Measurements from ENCODE around the gene SNX19. TPM values are rescaled to one million over a fixed set of nuclear protein-coding genes. Genes with fewer than 3 reads are reported as not detected.

The SNX19 gene
- total and polyA plus RNA-seq, 2 donors, result 37.8 to 54.8 TPM

- H3K4me3 ChIP-seq (ENCODE audit: low read depth, low read length), result no peak overlapping the region
- H3K36me3 ChIP-seq (ENCODE audit: insufficient read depth), result no peaks in the 10 kb centered on the region
- no peak for DNase-seq (ENCODE audit: extremely low spot score)
- no peak overlapping the region for H3K27ac ChIP-seq (ENCODE audit: low read depth)
- no peaks in the 10 kb centered on the region for H3K4me1 ChIP-seq (ENCODE audit: insufficient read depth)
These were observed 79.1 kb downstream of the SNX19 start for GRCh38 chr11:130837194-130837593.

- Histone ChIP-seq H3K4me3 (ENCODE audit: low read depth, low read length) (no peak overlapping the region), H3K36me3 (ENCODE audit: insufficient read depth) (no peaks in the 10 kb centered on the region), H3K4me1 (ENCODE audit: insufficient read depth) (no peaks in the 10 kb centered on the region), H3K27ac (ENCODE audit: low read depth) (no peak overlapping the region)
- no peak for DNase-seq (ENCODE audit: extremely low spot score)
These were observed 81.4 kb downstream of the SNX19 start for GRCh38 chr11:130834886-130835285.

GRCh38 chr11:130832566-130833425, 83.5 kb downstream of the SNX19 start:
- DNase-seq (ENCODE audit: extremely low spot score), result no peak
- Histone ChIP-seq H3K36me3 (ENCODE audit: insufficient read depth) (no peaks in the 10 kb centered on the region), H3K27ac (ENCODE audit: low read depth) (no peak overlapping the region), H3K4me3 (ENCODE audit: low read depth, low read length) (no peak overlapping the region), H3K4me1 (ENCODE audit: insufficient read depth) (no peaks in the 10 kb centered on the region)
- 91% methylated on average over 9 of the region's 9 CpGs for WGBS

- Histone ChIP-seq H3K4me1 (ENCODE audit: insufficient read depth) (no peaks in the 10 kb centered on the region), H3K4me3 (ENCODE audit: low read depth, low read length) (no peak overlapping the region), H3K36me3 (ENCODE audit: insufficient read depth) (no peaks in the 10 kb centered on the region), H3K27ac (ENCODE audit: low read depth) (no peak overlapping the region)
- WGBS, result 76% methylated on average over 9 of the region's 9 CpGs
- no peak for DNase-seq (ENCODE audit: extremely low spot score)
These were observed 84.3 kb downstream of the SNX19 start for GRCh38 chr11:130831976-130832375.

GRCh38 chr11:130831506-130831905, 84.8 kb downstream of the SNX19 start:
- no peaks in the 10 kb centered on the region for H3K36me3 ChIP-seq (ENCODE audit: insufficient read depth)
- no peaks in the 10 kb centered on the region for H3K4me1 ChIP-seq (ENCODE audit: insufficient read depth)
- DNase-seq (ENCODE audit: extremely low spot score), result no peak
- H3K27ac ChIP-seq (ENCODE audit: low read depth), result no peak overlapping the region
- 58% methylated on average over 7 of the region's 7 CpGs for WGBS
- H3K4me3 ChIP-seq (ENCODE audit: low read depth, low read length), result no peak overlapping the region

- DNase-seq (ENCODE audit: extremely low spot score), result peak; percentile 42
- no peaks in the 10 kb centered on the region for H3K4me1 ChIP-seq (ENCODE audit: insufficient read depth)
- no peak overlapping the region for H3K4me3 ChIP-seq (ENCODE audit: low read depth, low read length)
- no peak overlapping the region for H3K27ac ChIP-seq (ENCODE audit: low read depth)
- H3K36me3 ChIP-seq (ENCODE audit: insufficient read depth), result no peaks in the 10 kb centered on the region
- WGBS, result 33% methylated on average over 6 of the region's 6 CpGs
These were observed 85.7 kb downstream of the SNX19 start for GRCh38 chr11:130830566-130830965.

- Histone ChIP-seq H3K27ac (ENCODE audit: low read depth) (no peak overlapping the region), H3K36me3 (ENCODE audit: insufficient read depth) (no peaks in the 10 kb centered on the region), H3K4me3 (ENCODE audit: low read depth, low read length) (no peak overlapping the region), H3K4me1 (ENCODE audit: insufficient read depth) (no peaks in the 10 kb centered on the region)
- peak; percentile 81 for DNase-seq (ENCODE audit: extremely low spot score)
- WGBS, result 41% methylated on average over 6 of the region's 6 CpGs
These were observed 86.3 kb downstream of the SNX19 start for GRCh38 chr11:130829920-130830511.

- Histone ChIP-seq H3K4me1 (ENCODE audit: insufficient read depth) (no peaks in the 10 kb centered on the region), H3K36me3 (ENCODE audit: insufficient read depth) (no peaks in the 10 kb centered on the region), H3K4me3 (ENCODE audit: low read depth, low read length) (no peak overlapping the region), H3K27ac (ENCODE audit: low read depth) (no peak overlapping the region)
- WGBS, result 30% methylated on average over 7 of the region's 7 CpGs
- DNase-seq (ENCODE audit: extremely low spot score), result no peak
These were observed 87.5 kb downstream of the SNX19 start for GRCh38 chr11:130828741-130829140.

- Histone ChIP-seq H3K36me3 (ENCODE audit: insufficient read depth) (no peaks in the 10 kb centered on the region), H3K4me1 (ENCODE audit: insufficient read depth) (no peaks in the 10 kb centered on the region), H3K4me3 (ENCODE audit: low read depth, low read length) (no peak overlapping the region), H3K27ac (ENCODE audit: low read depth) (no peak overlapping the region)
- 59% methylated on average over 13 of the region's 13 CpGs for WGBS
- no peak for DNase-seq (ENCODE audit: extremely low spot score)
These were observed 88.6 kb downstream of the SNX19 start for GRCh38 chr11:130827451-130828377.

GRCh38 chr11:130826572-130826971, 89.7 kb downstream of the SNX19 start:
- DNase-seq (ENCODE audit: extremely low spot score), result no peak
- no peak overlapping the region for H3K27ac ChIP-seq (ENCODE audit: low read depth)
- H3K36me3 ChIP-seq (ENCODE audit: insufficient read depth), result no peaks in the 10 kb centered on the region
- no peaks in the 10 kb centered on the region for H3K4me1 ChIP-seq (ENCODE audit: insufficient read depth)
- no peak overlapping the region for H3K4me3 ChIP-seq (ENCODE audit: low read depth, low read length)
- 57% methylated on average over 9 of the region's 9 CpGs for WGBS

- no peak for DNase-seq (ENCODE audit: extremely low spot score)
- Histone ChIP-seq H3K4me1 (ENCODE audit: insufficient read depth) (no peaks in the 10 kb centered on the region), H3K36me3 (ENCODE audit: insufficient read depth) (no peaks in the 10 kb centered on the region), H3K27ac (ENCODE audit: low read depth) (no peak overlapping the region), H3K4me3 (ENCODE audit: low read depth, low read length) (no peak overlapping the region)
- 67% methylated on average over 8 of the region's 8 CpGs for WGBS
These were observed 90.3 kb downstream of the SNX19 start for GRCh38 chr11:130825983-130826382.

- H3K36me3 ChIP-seq (ENCODE audit: insufficient read depth), result no peaks in the 10 kb centered on the region
- 31% methylated on average over 5 of the region's 5 CpGs for WGBS
- no peak overlapping the region for H3K27ac ChIP-seq (ENCODE audit: low read depth)
- no peak overlapping the region for H3K4me3 ChIP-seq (ENCODE audit: low read depth, low read length)
- DNase-seq (ENCODE audit: extremely low spot score), result no peak
- no peaks in the 10 kb centered on the region for H3K4me1 ChIP-seq (ENCODE audit: insufficient read depth)
These were observed 90.7 kb downstream of the SNX19 start for GRCh38 chr11:130825561-130825960.

All from urinary bladder (tissue), 4 donors.